Right renal pelvis (tissue), 4 donors: ENCODE measurements around the gene POU4F3. TPM values are rescaled to one million over a fixed set of nuclear protein-coding genes. Genes with fewer than 3 reads are reported as not detected.

ENCODE experiments used
- DNase-seq, 4 donors: peaks; one replicate each; pipeline ENCODE4 v3.0.0-alpha.2; 2013; ENCODE audit warnings: low read depth in 4 of 4, low spot score in 3 of 4, missing footprints in 1 of 4
- polyA plus RNA-seq, 4 donors: library from polyadenylated mRNA; unstranded; fragments of 120-200 nt; gene quantifications; one replicate each; pipeline ENCODE4 v1.2.1, GENCODE V29; 2013; ENCODE audit not compliant: insufficient read length in 4 of 4

Gene POU4F3
- polyA plus RNA-seq, 4 donors, result 0.07 to 0.21 (median 0.18) TPM

DNA sequence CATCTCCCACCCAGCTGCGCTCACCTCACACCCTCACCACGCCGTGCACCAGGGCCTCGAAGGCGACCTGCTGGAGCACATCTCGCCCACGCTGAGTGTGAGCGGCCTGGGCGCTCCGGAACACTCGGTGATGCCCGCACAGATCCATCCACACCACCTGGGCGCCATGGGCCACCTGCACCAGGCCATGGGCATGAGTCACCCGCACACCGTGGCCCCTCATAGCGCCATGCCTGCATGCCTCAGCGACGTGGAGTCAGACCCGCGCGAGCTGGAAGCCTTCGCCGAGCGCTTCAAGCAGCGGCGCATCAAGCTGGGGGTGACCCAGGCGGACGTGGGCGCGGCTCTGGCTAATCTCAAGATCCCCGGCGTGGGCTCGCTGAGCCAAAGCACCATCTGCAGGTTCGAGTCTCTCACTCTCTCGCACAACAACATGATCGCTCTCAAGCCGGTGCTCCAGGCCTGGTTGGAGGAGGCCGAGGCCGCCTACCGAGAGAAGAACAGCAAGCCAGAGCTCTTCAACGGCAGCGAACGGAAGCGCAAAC lies 1.1 kb downstream of the POU4F3 start:
- no peak for DNase-seq

DNA sequence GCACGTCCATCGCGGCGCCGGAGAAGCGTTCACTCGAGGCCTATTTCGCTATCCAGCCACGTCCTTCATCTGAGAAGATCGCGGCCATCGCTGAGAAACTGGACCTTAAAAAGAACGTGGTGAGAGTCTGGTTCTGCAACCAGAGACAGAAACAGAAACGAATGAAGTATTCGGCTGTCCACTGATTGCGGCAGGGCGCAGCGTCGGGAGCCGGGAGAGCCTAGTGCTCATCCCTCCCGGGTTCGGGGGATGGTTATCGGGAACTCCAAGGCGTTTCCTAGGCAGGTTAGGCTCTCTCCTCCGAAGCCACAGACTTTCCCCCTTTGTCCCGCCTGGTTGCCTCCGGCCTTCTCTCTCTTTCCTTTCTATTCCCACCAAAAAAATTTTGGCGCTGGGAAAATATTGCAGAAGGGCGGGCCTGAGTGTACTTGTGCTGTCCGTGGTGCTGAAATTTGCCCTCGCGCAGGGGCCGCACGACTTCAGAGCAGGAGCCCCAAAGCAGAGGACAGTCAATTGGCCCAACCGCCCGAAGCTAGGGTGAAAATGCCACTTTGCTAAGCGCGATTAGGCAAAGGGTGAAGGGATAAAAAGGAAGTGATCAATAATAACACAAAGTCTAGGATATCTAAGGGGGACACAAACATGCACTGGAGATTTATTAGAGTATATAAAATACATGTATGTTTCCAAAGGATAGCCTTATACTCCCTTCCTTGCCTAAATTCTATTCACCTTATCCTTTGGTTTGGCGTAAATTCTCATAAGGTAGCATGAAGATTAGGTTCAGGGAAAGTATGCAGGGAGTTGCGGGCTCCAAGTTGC lies 1.8 kb downstream of the POU4F3 start:
- peak; percentile 61 to 79 (median 70) for DNase-seq

DNA sequence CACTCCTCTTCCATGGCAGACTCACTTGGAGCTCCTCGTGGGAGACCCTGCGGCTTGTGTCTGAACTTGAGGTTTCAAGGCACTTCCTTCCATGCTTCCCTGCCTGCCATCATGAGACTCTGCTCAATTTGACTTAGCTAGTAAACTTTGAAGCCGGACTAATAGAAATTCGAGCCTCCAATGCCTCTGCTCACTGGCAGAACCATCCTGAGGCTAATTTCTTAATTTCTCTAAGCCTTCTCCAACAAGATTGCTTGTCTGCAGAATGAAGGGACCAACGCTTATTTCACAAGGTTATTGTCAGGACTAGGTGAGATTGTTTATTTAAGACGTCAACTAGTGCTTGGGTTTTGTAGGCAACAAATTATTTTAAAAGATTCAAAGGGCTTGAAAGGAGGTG lies 3.2 kb downstream of the POU4F3 start:
- no peak for DNase-seq

DNA sequence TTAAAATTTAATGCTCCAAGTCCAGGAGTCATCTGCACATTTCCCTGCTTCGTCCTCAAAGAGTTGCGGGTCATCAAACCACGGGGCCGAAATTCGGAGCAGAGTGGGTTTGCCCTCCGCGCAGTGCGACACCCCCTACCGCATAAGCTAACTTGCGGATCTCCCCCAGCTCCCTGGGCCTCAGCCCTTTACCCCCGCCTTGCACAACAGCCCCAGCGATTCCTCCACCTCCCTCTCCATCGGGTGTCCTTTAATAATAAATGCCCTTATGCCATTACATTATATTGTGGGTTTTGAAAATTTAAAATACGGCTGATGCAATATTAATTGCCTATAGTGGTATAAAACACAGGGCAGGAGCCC lies 3.9 kb downstream of the POU4F3 start:
- no peak for DNase-seq

DNA sequence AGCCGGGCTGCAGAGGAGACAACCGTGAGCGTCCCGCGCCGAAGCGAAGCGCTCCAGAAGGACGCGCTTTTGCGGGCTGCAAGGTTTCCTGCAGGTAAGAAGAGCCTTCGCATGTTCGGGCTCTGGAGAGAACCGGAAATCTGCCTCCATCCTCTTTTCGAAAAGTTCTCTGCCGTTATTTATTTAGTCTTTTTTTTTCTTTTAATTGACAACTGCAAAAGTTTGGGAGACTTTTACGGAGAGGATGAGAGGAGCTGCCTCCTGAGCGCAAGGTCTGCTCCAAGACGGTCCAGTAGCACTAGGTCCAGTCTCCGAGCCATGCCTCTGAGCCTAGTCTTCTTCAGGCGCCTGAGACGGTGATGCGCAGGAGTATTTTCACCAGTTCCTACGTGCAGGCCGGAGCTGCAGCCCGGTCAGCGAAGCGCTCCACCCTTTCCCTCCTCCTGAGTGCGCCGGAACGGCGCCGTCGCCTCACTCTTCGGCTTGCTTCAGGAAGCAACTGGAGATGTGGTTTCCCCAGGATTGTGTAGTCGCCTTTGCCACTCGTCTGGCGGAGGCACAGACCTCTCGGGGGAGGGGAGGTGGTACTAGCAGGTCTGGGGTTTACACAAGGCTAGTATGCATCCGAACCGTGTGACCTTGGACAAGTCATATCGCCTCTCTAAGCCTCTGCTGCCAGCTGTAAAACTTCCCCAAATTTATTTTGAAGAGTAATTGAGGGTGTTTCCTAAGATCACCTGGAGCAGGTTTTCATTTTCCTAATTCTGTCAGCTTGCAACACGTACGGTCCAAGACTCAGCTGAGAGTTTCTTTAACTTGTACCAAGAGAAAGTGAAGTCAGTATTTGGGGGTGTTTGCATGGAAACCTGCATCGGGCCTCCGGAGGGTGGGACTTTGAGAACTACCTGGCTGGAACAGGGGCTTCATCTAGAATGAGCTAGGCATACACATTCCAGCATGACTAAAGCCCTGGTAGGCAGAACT lies 4.5 kb downstream of the POU4F3 start:
- no peak for DNase-seq

DNA sequence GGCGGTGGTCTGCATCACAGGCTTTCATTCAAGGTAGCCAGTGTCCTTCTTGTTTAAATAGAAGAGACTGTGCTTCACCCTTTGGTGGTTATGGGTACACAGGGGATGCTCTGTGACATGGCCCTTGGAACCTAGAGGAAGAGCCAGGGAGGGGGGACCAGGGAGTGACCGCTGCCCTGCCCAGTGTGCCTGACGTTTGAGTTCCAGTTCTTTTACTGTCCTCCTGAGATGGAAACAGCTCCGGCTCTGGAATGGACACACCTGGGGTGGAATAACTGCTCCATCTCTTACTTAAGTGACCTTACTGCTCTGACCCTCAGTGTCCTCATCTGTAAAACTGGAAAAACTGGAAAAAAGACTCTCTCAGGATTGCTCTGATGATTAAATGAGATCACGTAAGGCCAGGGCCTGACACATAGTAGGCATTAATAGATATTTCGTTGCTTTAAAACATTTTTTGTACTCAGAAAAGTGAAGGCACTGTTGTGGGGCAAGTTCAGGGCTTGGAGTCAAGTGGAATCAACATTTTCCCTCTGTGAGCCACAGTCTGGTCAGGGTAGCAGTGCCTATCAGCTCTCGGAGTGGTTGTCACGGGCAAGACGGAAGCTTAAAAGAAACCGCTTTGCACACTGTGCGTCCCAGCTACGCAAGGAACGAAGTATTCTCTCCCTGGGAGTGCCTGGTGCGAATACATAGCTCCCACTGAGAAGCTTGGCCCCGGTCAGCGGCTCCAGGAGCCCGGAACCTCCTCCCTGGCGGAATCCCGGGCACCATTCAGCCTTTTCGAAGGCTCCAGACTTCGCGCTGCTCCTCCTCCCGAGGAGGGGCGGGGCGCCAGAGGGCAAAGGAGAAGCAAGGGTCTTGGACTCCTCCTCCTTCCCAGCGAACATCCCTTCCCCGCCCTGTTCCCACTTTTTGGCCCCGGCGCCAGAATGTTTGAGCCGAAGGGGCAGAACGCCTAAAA lies 5.8 kb downstream of the POU4F3 start:
- DNase-seq, result no peak

DNA sequence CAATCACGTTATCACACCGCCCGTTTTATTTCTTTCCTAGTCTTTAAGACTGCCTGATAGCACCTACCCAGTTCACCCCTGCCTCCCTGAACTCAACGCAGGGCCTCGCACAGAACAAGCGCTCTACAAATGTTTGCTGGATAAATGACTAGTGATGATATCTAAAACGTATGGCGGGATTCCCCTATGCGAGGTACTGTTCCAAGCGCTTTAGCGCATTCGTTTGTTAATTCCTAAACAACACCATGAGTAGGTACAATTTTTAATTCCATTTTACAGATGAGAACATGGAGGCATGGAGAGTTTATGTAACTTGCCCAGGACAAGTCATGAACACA lies 6.6 kb downstream of the POU4F3 start:
- no peak for DNase-seq

DNA sequence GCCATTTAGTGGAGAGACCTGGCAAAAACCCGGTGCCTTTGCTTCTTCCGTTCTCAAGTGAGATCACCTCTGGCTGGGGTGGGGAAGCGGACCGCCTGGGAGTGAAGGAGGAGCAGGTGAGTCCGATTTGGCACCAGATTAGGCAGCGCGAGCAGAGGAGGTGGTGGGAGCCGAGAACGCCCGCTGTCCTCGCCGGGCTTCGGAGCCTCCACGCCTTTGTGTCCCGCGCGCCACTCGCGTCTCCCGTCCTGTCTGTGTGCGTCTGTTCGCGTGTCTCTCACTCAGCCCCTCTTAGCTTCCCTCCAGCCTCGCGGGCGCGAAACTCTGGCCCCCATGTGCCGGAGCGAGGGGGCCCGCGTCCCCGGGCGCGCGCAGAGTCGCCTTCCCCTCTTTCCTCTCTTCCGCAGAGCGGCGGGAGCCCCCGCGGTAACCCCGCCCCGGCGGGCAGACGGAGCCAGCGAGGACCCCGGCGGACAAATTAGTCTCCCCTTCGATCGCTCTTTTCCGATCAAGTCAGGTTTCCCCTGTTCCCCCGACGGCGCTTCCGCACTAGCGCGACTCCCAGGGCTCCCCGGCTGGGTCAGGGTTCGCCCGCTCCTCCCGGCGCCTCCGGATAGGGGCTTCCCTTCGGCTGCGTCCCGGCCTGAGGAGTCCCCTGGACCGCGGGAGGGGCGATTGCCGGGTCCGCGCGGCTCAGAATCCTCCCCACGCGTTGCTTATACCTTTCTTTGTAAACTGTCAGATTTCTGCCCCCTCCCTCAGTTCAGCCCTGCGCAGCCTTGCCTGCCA lies 7.1 kb downstream of the POU4F3 start:
- DNase-seq, result no peak

DNA sequence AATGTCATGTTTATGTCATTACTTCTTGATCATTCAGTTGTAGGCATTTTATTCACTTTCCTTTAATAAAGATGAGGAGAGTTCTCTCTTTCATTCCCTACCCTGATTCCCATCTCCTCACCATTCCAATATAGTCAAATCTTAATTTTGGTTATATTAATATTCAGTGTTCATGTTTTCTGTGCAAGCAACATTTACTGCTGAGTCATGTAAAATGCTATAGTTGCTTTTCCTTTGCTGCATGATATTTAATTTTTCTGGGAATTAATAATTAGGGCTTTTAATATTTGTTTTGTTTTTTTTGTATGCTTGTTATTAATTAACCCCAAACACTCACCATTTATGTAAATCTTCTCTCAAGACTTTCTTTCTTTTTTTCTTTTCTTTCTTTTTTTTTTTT lies 18.5 kb downstream of the POU4F3 start:
- DNase-seq, result no peak

DNA sequence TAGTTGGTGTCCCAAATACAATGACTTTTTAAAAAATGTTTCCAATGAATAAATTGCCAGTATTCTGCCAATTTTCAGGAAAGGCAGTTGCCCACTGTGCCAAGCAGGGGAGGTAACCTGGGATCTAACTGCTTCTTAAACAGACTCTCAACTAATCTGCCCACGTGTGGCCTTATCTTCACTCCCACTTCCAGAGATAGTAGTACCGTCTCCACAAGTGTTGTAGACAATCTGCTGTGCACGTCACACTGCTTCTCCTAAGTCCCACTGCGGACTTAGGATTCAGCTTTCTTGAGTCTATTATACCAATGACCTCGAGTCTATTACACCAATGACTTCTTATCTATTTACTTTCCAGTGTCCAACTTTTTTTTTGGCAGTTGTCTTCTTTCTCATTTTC lies 21.2 kb downstream of the POU4F3 start:
- DNase-seq, result no peak

DNA sequence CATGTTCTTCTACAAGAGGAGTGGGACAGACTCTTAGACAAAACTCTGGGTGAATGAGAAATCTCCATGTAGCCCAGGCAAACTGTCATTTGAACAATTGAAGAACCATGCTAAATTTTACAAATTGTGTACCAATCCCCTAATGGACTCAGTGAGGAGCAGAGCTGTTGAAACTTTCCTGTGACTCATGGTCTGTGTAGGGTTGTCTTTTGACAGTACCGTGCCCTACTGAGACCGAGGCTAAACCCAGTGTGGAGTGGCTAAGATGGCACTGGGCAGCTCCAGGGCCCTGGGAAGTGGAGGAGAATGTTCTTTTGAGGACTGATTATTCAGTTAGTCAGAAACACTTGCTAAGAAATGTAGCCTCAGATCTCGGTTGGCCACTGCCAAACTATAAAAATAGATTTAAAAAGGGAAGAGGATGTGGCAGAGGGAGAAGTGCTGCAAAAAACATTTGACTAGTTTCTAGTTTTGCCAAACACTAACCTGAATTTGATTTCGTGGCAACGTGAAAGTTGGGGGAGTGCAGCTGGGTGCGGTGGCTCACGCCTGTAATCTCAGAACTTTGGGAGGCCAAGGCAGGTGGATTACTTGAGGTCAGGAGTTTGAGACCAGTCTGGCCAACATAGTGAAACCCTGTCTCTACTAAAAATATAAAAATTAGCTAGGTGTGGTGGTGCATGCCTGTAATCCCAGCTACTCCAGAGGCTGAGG lies 24.7 kb downstream of the POU4F3 start:
- no peak for DNase-seq

DNA sequence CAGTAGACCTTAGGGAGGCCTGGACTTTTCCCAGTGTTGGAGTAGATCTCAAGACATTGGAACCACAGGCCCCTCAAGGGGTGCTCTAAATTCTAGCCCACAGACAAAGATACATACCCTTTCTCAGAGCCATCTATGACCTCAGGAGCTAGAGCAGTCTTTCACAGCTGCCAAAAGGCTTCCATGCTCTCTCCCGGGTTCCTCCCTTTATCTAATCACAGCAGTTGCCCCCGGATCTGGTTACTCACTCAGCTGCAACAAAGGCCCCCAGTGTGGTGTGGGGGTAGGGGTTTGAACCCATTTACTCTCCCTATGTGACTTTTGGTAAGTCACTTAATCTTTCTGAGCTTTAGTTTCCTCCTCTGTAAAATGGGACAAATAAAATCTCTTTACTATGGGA lies 27.0 kb downstream of the POU4F3 start:
- DNase-seq, result no peak

DNA sequence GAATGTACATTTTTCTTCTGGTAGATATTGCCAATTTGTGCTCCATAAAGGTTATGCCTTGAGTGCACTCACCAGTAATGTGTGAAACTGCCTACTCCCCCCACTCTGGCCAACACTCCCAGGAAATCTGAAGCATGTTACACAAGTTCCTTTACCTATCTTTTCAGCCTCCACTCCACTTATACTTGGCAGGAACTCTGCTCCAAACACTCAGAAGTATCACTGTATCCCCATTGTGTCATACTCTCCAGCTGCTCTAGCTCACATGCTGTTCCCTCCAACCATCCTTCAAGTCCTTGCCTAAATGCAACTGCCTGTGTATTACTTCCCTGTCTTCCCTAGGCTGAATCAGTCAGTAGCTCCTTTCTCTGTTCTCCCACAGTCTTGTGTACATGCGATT lies 28.3 kb downstream of the POU4F3 start:
- no peak for DNase-seq

DNA sequence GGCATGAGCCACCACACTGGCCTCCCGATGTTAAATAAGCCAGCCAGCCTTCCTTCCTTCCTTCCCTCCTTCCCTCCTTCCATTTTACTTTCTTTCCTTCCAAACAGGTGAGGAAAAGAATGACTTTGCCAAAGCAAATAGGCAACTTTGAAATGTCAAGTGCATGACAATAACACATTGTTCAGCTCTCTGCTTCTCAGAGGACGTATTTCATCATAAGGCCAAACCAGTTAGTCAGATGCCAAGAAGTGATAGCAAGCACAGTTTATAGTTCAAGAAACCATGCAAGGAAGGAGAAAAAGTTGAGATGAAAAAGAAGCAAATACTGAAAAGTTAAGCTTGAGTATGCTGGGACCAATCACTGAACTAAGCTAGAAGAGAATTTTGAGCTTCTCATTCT lies 29.5 kb downstream of the POU4F3 start:
- no peak for DNase-seq

DNA sequence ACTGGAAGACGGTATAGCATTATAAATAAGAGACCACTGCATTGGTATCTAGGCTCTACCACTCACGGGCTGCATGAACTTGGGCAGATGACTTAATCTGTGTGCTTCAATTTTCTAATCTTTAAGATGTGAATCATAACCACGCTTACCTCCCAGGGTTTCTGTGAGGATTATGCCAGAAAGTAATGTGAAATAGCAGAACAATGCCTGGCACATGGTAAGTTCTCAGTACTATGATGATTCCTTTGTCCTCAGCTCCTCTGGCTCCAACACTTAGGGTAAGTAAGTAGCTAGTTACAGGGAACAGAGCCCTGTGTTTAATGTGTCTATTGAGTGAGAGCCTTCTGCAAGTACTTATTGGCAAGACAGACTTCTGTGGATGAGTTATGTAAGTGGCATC lies 31.1 kb downstream of the POU4F3 start:
- DNase-seq, result no peak

DNA sequence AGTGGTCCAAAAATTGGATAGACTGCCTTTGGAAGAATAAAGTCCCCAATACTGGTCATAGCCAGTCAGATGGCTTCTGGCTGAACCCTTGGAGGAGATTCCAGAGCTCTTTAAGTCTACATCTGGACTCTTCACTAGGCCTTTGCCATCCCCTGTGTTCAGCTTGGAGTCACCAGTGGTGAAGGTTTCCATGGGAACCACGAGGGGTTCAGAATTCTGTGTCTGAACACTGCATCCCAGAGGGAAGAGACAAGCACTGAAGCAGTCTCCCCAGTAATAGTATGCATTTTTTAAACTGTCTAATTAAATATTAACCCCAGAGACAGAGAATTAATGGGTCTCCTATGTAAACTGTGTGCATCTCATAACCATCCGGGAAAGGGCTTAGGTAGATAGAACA lies 38.2 kb downstream of the POU4F3 start:
- DNase-seq, result no peak

DNA sequence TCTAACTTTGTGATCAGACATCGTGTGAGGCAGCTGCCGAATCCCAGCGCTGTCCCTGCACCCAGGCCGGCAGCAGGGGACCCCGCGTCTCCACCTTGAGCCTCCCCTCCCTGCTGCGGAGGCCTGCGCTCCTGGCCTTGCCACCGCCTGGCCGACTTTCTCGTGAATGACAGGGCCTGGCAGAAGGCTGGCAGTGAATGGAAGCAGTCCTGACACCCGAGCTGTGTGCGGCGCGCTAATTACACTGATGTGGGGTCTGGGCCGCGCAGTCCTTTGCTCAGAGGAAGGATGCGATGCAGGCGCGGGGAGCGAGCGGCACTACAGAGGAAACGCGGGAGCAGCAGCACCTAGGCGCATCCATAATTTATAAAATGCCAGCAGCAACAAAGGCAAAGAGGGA lies 40.3 kb downstream of the POU4F3 start:
- DNase-seq, result no peak

DNA sequence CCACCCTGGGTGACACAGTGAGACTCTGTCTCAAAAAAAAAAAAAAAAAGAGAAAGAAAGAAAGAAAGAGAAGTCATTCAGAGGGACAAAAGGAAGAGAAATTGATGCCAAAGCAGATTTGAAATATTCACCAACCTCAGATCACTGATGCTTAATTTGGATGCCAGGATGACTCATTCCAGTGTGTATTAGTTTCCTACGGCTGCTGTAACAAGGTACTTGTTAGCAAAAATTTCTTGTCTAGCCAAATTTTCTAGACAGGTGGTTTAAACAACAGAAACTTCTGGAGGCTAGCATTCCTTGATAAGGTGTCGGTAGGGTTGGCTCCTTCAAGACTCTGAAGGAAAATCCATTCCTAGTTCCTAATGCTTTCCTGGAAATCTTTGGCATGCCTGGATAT lies 42.1 kb downstream of the POU4F3 start:
- DNase-seq, result no peak

DNA sequence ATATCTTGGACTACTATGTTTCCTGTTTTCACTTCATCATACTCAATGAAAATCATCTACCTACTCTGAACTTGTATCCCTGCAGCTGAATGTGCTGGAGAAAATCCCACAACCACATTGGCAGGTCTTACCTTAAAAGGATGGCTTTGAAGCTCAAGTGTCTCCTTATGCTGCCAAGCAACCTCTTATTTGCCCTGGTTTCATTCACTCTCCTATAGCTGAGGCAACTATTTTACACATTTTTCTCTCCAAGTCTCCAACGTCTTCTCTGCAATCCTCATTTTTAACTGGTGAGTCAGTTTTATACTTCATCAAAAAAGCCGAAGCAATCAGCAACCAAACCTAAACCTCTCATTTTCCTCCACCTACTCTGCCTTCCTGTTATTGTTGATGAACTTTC lies 49.7 kb downstream of the POU4F3 start:
- DNase-seq, result no peak
